ENCODE results near the gene LRRN4CL. TPM values are rescaled to one million over a fixed set of nuclear protein-coding genes. Genes with fewer than 3 reads are reported as not detected.

The LRRN4CL gene
- total and polyA plus RNA-seq, 9 of the 15 experiments (the other 6 are each of a cell fraction or from before 2014, with no cell fraction given): 0.03 to 0.11 (median 0.05) TPM; not detected in 4

DNA sequence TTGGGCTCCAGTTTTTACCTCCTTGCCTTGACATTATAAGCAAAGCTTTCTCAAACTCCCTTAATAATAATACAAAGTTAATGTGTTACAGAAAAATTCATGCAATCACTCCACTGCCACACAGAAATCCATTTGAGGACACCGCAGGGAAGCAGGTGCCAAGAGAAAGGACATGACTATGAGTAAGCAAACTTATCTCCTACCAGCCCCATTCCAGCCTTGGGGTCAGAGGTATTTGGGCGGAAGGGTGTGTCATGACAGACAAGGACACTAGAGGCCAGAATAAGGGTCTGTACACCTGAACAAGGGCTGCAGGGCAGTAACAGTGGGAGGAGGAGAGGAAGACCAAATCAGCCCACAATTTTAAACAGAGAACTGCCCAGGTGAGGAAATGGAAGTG lies 24.0 kb upstream of the LRRN4CL start (continued):
- TF ChIP-seq POLR3A (IDR thresholded peaks at IDR 0.05; ENCODE audit: borderline replicate concordance, extremely low read depth, insufficient read depth, insufficient read length) (no peak), CBFA2T2 (conservative IDR thresholded peaks at IDR 0.05) (no peak; the same call in 1 of the 2 replicates), ESRRA (IDR thresholded peaks at IDR 0.05; ENCODE audit: borderline replicate concordance, low read depth) (no peak), POLR2G (IDR thresholded peaks at IDR 0.05; ENCODE audit: low read depth, low read length) (no peak), NFE2 (IDR thresholded peaks at IDR 0.05; ENCODE audit: low read depth) (peak; percentile 66), YBX1 (IDR thresholded peaks at IDR 0.05) (no peak), FOSL1 (tag; conservative IDR thresholded peaks at IDR 0.05) (peak; percentile 62), SIRT6 (IDR thresholded peaks at IDR 0.05; ENCODE audit: low read depth, low read length) (no peak), NR2C1 (IDR thresholded peaks at IDR 0.05) (peak; percentile 74), NR2C1 (tag; IDR thresholded peaks at IDR 0.05) (peak; percentile 82), ARID1B (IDR thresholded peaks at IDR 0.05) (peak; percentile 18; the same call in 1 of the 2 replicates), KDM1A (IDR thresholded peaks at IDR 0.05) (peak in 1 of 2 experiments; percentile 29; a peak in 1 of 4 replicates), CTBP1 (IDR thresholded peaks at IDR 0.05; ENCODE audit: borderline replicate concordance) (peak; percentile 31; the same call in 1 of the 2 replicates)
- TF ChIP-seq, protein P1, sequence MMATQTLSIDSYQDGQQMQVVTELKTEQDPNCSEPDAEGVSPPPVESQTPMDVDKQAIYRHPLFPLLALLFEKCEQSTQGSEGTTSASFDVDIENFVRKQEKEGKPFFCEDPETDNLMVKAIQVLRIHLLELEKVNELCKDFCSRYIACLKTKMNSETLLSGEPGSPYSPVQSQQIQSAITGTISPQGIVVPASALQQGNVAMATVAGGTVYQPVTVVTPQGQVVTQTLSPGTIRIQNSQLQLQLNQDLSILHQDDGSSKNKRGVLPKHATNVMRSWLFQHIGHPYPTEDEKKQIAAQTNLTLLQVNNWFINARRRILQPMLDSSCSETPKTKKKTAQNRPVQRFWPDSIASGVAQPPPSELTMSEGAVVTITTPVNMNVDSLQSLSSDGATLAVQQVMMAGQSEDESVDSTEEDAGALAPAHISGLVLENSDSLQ (IDR thresholded peaks at IDR 0.05): peak; percentile 14; the same call in 1 of the 2 replicates

Data from K562 (cell line).